DOHH2 (cell line): ENCODE data around the gene SYT3.

ENCODE experiments used
- H3F3A ChIP-seq: fragments of 200-600 bp; sonication (generic), shearing (Covaris generic); 2 replicates; pipeline ENCODE4 v1.6.0; 2016; ENCODE audit warnings: antibody characterized with exemption, mild to moderate bottlenecking; ENCODE audit not compliant: control insufficient read depth, insufficient read depth
- H3K27ac ChIP-seq: fragments of 200-600 bp; sonication (generic); 2 replicates; pipeline ENCODE4 v1.5.1; 2014; ENCODE audit warnings: low read depth, mild to moderate bottlenecking, low read length, moderate library complexity
- H3K27me3 ChIP-seq: fragments of 200-600 bp; sonication (generic); 2 replicates; pipeline ENCODE4 v1.6.1; 2014; ENCODE audit warnings: mild to moderate bottlenecking, low read length, mixed read lengths; ENCODE audit not compliant: control insufficient read depth
- H3K36me3 ChIP-seq: fragments of 200-600 bp; sonication (generic); 2 replicates; pipeline ENCODE4 v1.6.1; 2014; ENCODE audit warnings: mild to moderate bottlenecking, low read length, moderate library complexity, mixed read lengths; ENCODE audit not compliant: control insufficient read depth
- H3K4me1 ChIP-seq: fragments of 200-600 bp; sonication (generic); 2 replicates; pipeline ENCODE4 v1.6.1; 2014; ENCODE audit warnings: mild to moderate bottlenecking, low read length, mixed read lengths; ENCODE audit not compliant: control insufficient read depth
- H3K4me2 ChIP-seq: fragments of 200-600 bp; sonication (generic); 2 replicates; pipeline ENCODE4 v1.6.0; 2014; ENCODE audit warnings: mild to moderate bottlenecking, low read length, moderate library complexity
- H3K4me3 ChIP-seq: fragments of 200-600 bp; sonication (generic); 2 replicates; pipeline ENCODE4 v1.5.1; 2014; ENCODE audit warnings: mild to moderate bottlenecking, low read length, mixed read lengths
- H3K79me2 ChIP-seq: fragments of 200-600 bp; sonication (generic); 2 replicates; pipeline ENCODE4 v1.6.1; 2014; ENCODE audit warnings: mild to moderate bottlenecking, low read length, mixed read lengths; ENCODE audit not compliant: control insufficient read depth
- H3K9me2 ChIP-seq: fragments of 200-600 bp; sonication (generic); replicated peaks from 2 replicates; pipeline ENCODE4 v1.6.1; 2014; ENCODE audit warnings: mild to moderate bottlenecking, low read length, mixed read lengths; ENCODE audit not compliant: control insufficient read depth
- H3K9me3 ChIP-seq: fragments of 200-600 bp; sonication (generic); 2 replicates; pipeline ENCODE4 v1.6.1; 2014; ENCODE audit warnings: antibody characterized with exemption, low read length, mixed read lengths; ENCODE audit not compliant: control insufficient read depth, insufficient read depth
- H4K20me1 ChIP-seq: fragments of 200-600 bp; sonication (generic); 2 replicates; pipeline ENCODE4 v1.6.0; 2014; ENCODE audit warnings: low read depth, mild to moderate bottlenecking, antibody characterized with exemption, low read length, moderate library complexity; ENCODE audit not compliant: control insufficient read depth, insufficient read depth
- EZH2phosphoT487 ChIP-seq: fragments of 200-600 bp; sonication (generic); IDR thresholded peaks from 2 replicates; pipeline ENCODE4 v1.6.1; 2017; ENCODE audit warnings: borderline replicate concordance, mild to moderate bottlenecking, antibody characterized with exemption, low read length, moderate library complexity, mixed read lengths
- TF ChIP-seq, protein P1 (sequence below): fragments of 200-600 bp; sonication (generic); IDR thresholded peaks from one replicate; pipeline ENCODE4 v1.5.1; 2014; ENCODE audit warnings: antibody characterized with exemption, mild to moderate bottlenecking, low read depth, low read length; ENCODE audit not compliant: poor library complexity, severe bottlenecking

Gene SYT3

DNA sequence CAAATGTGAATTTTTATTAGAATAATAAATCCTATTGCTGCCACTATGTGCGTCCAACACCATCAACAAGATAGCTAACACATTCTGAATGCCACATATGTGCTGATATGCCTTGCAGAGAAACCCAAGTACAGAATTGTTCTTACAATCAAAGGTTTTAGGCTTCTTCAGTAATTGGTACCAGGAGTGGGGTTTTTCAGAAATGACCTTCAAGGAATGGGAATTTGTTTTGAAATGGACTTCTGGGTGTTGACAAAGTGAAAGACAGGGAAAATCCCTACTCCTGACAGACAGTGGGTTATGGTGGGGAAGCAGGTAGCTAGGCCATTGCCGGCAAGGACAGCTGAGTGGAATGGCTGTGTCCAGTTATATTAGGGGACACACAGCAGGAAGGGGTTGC is 5.7 kb downstream of the SYT3 start:
- H3F3A ChIP-seq: no peaks in the 10 kb centered on the region
- H3K36me3 ChIP-seq: no peaks in the 10 kb centered on the region
- no peaks in the 10 kb centered on the region for H4K20me1 ChIP-seq
- no peak overlapping the region for H3K27ac ChIP-seq
- peaks cover 14% of the 10 kb centered on the region for H3K27me3 ChIP-seq
- H3K9me2 ChIP-seq: no peaks in the 10 kb centered on the region
- no peaks in the 10 kb centered on the region for H3K79me2 ChIP-seq
- no peaks in the 10 kb centered on the region for H3K4me1 ChIP-seq
- H3K9me3 ChIP-seq: peaks cover 15% of the 10 kb centered on the region
- no peak overlapping the region for H3K4me2 ChIP-seq
- TF ChIP-seq, protein P1, sequence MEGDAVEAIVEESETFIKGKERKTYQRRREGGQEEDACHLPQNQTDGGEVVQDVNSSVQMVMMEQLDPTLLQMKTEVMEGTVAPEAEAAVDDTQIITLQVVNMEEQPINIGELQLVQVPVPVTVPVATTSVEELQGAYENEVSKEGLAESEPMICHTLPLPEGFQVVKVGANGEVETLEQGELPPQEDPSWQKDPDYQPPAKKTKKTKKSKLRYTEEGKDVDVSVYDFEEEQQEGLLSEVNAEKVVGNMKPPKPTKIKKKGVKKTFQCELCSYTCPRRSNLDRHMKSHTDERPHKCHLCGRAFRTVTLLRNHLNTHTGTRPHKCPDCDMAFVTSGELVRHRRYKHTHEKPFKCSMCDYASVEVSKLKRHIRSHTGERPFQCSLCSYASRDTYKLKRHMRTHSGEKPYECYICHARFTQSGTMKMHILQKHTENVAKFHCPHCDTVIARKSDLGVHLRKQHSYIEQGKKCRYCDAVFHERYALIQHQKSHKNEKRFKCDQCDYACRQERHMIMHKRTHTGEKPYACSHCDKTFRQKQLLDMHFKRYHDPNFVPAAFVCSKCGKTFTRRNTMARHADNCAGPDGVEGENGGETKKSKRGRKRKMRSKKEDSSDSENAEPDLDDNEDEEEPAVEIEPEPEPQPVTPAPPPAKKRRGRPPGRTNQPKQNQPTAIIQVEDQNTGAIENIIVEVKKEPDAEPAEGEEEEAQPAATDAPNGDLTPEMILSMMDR: no peak
- TF ChIP-seq EZH2phosphoT487: no peak
- no peak overlapping the region for H3K4me3 ChIP-seq

DNA sequence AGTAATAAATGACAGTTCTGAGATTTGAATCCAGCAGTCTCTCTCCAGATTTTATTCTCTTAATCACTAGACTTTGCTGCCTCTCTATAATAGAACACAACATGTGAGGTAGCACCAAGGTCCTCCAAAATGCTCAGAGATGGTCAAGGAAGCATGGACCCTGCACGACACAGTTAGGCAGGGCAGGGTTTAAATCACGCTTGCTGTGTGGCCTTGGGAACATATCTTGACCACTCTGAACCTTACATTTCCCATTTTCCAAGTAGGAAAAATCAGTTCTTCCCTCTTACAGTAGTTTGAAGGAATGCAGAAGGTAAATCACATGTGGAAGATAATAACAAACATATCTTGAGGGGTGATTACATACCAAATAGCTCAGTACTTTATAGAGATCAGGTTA is 6.3 kb downstream of the SYT3 start:
- no peak overlapping the region for H3K27ac ChIP-seq
- H3K9me2 ChIP-seq: no peaks in the 10 kb centered on the region
- no peaks in the 10 kb centered on the region for H4K20me1 ChIP-seq
- TF ChIP-seq, protein P1: no peak
- TF ChIP-seq EZH2phosphoT487: no peak
- H3K4me2 ChIP-seq: no peak overlapping the region
- no peaks in the 10 kb centered on the region for H3K36me3 ChIP-seq
- no peaks in the 10 kb centered on the region for H3K79me2 ChIP-seq
- H3F3A ChIP-seq: no peaks in the 10 kb centered on the region
- no peaks in the 10 kb centered on the region for H3K4me1 ChIP-seq
- H3K27me3 ChIP-seq: peaks cover 8% of the 10 kb centered on the region
- peaks cover 15% of the 10 kb centered on the region for H3K9me3 ChIP-seq
- no peak overlapping the region for H3K4me3 ChIP-seq

DNA sequence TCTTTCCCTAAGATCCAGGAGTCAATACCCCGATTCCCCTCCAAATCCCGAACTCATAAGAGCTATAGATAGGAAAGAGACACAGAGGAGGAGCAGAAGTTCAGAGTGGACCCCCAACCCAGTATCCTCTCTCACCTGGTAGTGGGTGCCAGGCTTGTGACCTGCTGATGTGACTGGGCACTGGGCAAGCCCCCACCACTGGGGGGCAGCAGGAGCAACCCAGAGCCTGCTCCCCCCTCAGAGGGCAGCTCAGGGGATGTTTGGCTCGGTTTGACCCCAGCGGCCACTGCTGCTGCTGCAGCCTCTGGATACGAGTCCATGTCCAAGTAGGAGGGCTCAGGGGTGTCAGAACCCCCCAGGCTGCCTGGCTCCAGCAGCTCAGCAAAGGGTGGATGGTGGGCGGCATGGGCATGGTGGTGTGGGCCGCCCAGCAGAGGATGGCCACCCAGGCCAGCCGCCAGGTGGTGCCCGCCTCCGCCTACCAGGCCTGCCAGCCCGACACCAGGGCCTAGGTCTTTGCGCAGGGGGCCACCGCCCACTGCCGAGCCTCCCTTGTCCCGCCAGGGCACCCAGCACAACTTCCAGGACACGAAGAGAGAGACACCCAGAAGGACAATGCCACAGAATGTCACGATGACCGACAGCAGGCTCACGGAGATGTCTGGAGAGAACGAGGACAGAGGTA is 7.4 kb downstream of the SYT3 start:
- Histone ChIP-seq H3K9me2 (no peaks in the 10 kb centered on the region), H4K20me1 (no peaks in the 10 kb centered on the region), H3K4me1 (no peaks in the 10 kb centered on the region), H3K36me3 (no peaks in the 10 kb centered on the region), H3K27me3 (no peaks in the 10 kb centered on the region), H3K4me3 (no peak overlapping the region), H3K79me2 (no peaks in the 10 kb centered on the region), H3K27ac (no peak overlapping the region), H3F3A (no peaks in the 10 kb centered on the region), H3K4me2 (no peak overlapping the region), H3K9me3 (peaks cover 15% of the 10 kb centered on the region)
- TF ChIP-seq, protein P1: peak; percentile 25
- TF ChIP-seq EZH2phosphoT487: no peak
